ENCODE measurements around the gene POMT2. TPM values are rescaled to one million over a fixed set of nuclear protein-coding genes. Genes with fewer than 3 reads are reported as not detected.
"Not testable (repeated sequence)": the region's sequence is repeated elsewhere in the genome, so short reads cannot be mapped to it uniquely, and the experiment has no call there.

The POMT2 gene
- total and polyA plus RNA-seq, 11 donors: 7.0 to 27.6 (median 15.3) TPM

- Histone ChIP-seq H3K27me3 (no peaks in the 10 kb centered on the region), H3K4me3 (no peak overlapping the region), H3K9me3 (no peaks in the 10 kb centered on the region), H3K36me3 (peaks cover 2 to 92% (median 73%) of the 10 kb centered on the region in 9 donors), H3K4me1 (no peaks in the 10 kb centered on the region), H3K27ac (no peak overlapping the region)
- TF ChIP-seq CTCF (IDR thresholded peaks at IDR 0.05): no peak
- no peak for TF ChIP-seq POLR2A (IDR thresholded peaks at IDR 0.05)
- intact Hi-C loops (cut with DNase I): no loop called here
- ATAC-seq (no peak), DNase-seq (no peak)
- WGBS, 4 donors: 94 to 97% (median 97%) methylated on average over 5 of the region's 5 CpGs
Observed at GRCh38 chr14:77284466-77284865, 36.2 kb downstream of the POMT2 start.

GRCh38 chr14:77284066-77284465 is 36.6 kb downstream of the POMT2 start:
- DNase-seq (no peak), ATAC-seq (no peak)
- H3K27me3 ChIP-seq: no peaks in the 10 kb centered on the region
- H3K27ac ChIP-seq: no peak overlapping the region
- 87 to 93% (median 89%) methylated on average over 4 of the region's 4 CpGs for WGBS, 4 donors
- H3K9me3 ChIP-seq: no peaks in the 10 kb centered on the region
- TF ChIP-seq CTCF (IDR thresholded peaks at IDR 0.05) (no peak), POLR2A (IDR thresholded peaks at IDR 0.05) (no peak)
- intact Hi-C loops (cut with DNase I): no loop called here
- H3K4me3 ChIP-seq: no peak overlapping the region
- no peaks in the 10 kb centered on the region for H3K4me1 ChIP-seq
- H3K36me3 ChIP-seq: peaks cover 2 to 93% (median 75%) of the 10 kb centered on the region in 9 donors

- no peak for DNase-seq
- TF ChIP-seq CTCF (IDR thresholded peaks at IDR 0.05) (no peak), POLR2A (IDR thresholded peaks at IDR 0.05) (no peak)
- Histone ChIP-seq H3K27me3 (no peaks in the 10 kb centered on the region), H3K36me3 (peaks cover 2 to 92% (median 72%) of the 10 kb centered on the region in 9 donors), H3K27ac (no peak overlapping the region), H3K4me1 (no peaks in the 10 kb centered on the region), H3K9me3 (no peaks in the 10 kb centered on the region), H3K4me3 (no peak overlapping the region)
- intact Hi-C loops (cut with DNase I): no loop called here
- ATAC-seq: no peak
- WGBS, 4 donors: 88 to 93% (median 89%) methylated on average over 6 of the region's 6 CpGs
Observed at GRCh38 chr14:77281852-77282410, 38.8 kb downstream of the POMT2 start.

GRCh38 chr14:77280921-77281320 is 39.8 kb downstream of the POMT2 start:
- peaks cover 2 to 86% (median 68%) of the 10 kb centered on the region in 9 donors for H3K36me3 ChIP-seq
- H3K27ac ChIP-seq: not testable (repeated sequence)
- WGBS, 4 donors: 93 to 99% (median 96%) methylated on average over 4 of the region's 4 CpGs

GRCh38 chr14:77279719-77280118 is 41.0 kb downstream of the POMT2 start:
- peaks cover 2 to 74% (median 56%) of the 10 kb centered on the region in 9 donors for H3K36me3 ChIP-seq

More at GRCh38 chr14:77280921-77281320, 39.8 kb downstream of the POMT2 start:
- H3K4me3 ChIP-seq; ATAC-seq; H3K9me3 ChIP-seq; H3K27me3 ChIP-seq; intact Hi-C loops (cut with DNase I); H3K4me1 ChIP-seq; DNase-seq: not testable (repeated sequence)

More at GRCh38 chr14:77279719-77280118, 41.0 kb downstream of the POMT2 start:
- no peak for DNase-seq
- Histone ChIP-seq H3K27me3 (no peaks in the 10 kb centered on the region), H3K4me3 (no peak overlapping the region), H3K4me1 (no peaks in the 10 kb centered on the region), H3K9me3 (no peaks in the 10 kb centered on the region), H3K27ac (no peak overlapping the region)
- ATAC-seq: no peak
- TF ChIP-seq POLR2A (IDR thresholded peaks at IDR 0.05) (no peak), CTCF (IDR thresholded peaks at IDR 0.05) (no peak)
- intact Hi-C loops (cut with DNase I): no loop called here
- 92 to 98% (median 93%) methylated on average over 10 to 13 of the region's 13 CpGs for WGBS, 4 donors

Measured in heart left ventricle (tissue), 16 donors.